ENCODE results near the gene OTUB1. TPM values are rescaled to one million over a fixed set of nuclear protein-coding genes. Genes with fewer than 3 reads are reported as not detected.

The OTUB1 gene
- total RNA-seq, 1 donor: 34.4 TPM

DNA sequence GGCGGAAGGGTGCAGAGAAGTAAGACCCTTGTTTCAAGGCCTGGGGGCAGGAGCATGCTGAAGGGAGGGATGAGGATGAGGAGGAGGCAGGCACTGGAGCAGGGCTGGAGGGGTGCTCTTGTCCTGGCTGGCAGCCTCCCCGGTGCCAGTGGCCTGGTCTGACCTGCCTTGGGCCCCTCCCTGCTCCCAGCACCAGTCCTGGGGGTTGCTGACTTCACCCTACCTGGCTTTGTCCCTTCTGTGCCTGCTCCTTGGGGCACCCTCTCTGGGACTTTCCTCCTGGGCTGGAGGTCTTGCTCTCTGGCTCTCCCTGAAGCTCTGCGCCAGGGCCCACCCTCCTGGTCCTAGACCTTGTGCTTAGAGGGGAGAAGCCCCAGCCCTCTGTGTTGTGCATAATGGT, 44.8 kb downstream of the OTUB1 start:
- no peak overlapping the region for H3K27ac ChIP-seq (ENCODE audit: low read depth, low read length)
- peaks cover 42% of the 10 kb centered on the region for H4K20me1 ChIP-seq (ENCODE audit: insufficient read depth, low read length)
- H3K79me2 ChIP-seq (ENCODE audit: insufficient read depth, low read length): no peaks in the 10 kb centered on the region
- TF ChIP-seq, protein P1, sequence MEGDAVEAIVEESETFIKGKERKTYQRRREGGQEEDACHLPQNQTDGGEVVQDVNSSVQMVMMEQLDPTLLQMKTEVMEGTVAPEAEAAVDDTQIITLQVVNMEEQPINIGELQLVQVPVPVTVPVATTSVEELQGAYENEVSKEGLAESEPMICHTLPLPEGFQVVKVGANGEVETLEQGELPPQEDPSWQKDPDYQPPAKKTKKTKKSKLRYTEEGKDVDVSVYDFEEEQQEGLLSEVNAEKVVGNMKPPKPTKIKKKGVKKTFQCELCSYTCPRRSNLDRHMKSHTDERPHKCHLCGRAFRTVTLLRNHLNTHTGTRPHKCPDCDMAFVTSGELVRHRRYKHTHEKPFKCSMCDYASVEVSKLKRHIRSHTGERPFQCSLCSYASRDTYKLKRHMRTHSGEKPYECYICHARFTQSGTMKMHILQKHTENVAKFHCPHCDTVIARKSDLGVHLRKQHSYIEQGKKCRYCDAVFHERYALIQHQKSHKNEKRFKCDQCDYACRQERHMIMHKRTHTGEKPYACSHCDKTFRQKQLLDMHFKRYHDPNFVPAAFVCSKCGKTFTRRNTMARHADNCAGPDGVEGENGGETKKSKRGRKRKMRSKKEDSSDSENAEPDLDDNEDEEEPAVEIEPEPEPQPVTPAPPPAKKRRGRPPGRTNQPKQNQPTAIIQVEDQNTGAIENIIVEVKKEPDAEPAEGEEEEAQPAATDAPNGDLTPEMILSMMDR (IDR thresholded peaks at IDR 0.05; ENCODE audit: extremely low read depth, low read depth, low read length): no peak
- H2AFZ ChIP-seq (ENCODE audit: low read length): no peak overlapping the region
- H3K4me3 ChIP-seq (ENCODE audit: insufficient read depth, low read length): no peak overlapping the region
- H3K4me1 ChIP-seq (ENCODE audit: insufficient read depth, low read length): no peaks in the 10 kb centered on the region
- no peak overlapping the region for H3K4me2 ChIP-seq (ENCODE audit: insufficient read depth, low read length)
- no peaks in the 10 kb centered on the region for H3K36me3 ChIP-seq (ENCODE audit: insufficient read depth, low read length)
- no peak for DNase-seq (ENCODE audit: insufficient read length, low spot score, missing footprints)
- H3K9me3 ChIP-seq (ENCODE audit: low read depth, low read length): no peaks in the 10 kb centered on the region
- H3K27me3 ChIP-seq (ENCODE audit: insufficient read depth, low read length): peaks cover 21% of the 10 kb centered on the region

DNA sequence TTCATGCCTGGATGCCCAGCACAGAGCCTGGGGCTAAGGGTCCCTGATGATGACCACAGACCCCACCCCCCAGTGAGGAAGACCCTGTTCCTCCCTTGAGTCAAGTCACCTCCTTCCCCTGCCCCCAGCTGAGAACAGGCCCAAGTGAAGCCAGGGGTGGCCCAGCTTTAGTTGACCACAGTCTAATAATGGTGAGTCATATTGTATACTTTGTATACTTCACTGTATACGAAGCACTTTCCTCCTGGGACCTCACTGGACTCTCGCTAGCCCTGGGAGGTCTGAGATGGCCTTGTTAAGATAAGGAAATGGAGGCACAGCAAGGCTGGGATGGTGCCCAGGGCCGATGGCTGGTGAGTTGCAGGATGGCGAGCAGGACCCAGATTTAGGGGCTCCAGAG, 45.8 kb downstream of the OTUB1 start:
- Histone ChIP-seq H3K27ac (ENCODE audit: low read depth, low read length) (no peak overlapping the region), H3K9me3 (ENCODE audit: low read depth, low read length) (no peaks in the 10 kb centered on the region), H3K4me2 (ENCODE audit: insufficient read depth, low read length) (no peak overlapping the region), H3K27me3 (ENCODE audit: insufficient read depth, low read length) (peaks cover 26% of the 10 kb centered on the region), H3K79me2 (ENCODE audit: insufficient read depth, low read length) (no peaks in the 10 kb centered on the region), H2AFZ (ENCODE audit: low read length) (no peak overlapping the region), H4K20me1 (ENCODE audit: insufficient read depth, low read length) (peaks cover 36% of the 10 kb centered on the region), H3K4me1 (ENCODE audit: insufficient read depth, low read length) (no peaks in the 10 kb centered on the region), H3K36me3 (ENCODE audit: insufficient read depth, low read length) (no peaks in the 10 kb centered on the region), H3K4me3 (ENCODE audit: insufficient read depth, low read length) (no peak overlapping the region)
- no peak for DNase-seq (ENCODE audit: insufficient read length, low spot score, missing footprints)
- TF ChIP-seq, protein P1 (IDR thresholded peaks at IDR 0.05; ENCODE audit: extremely low read depth, low read depth, low read length): no peak

DNA sequence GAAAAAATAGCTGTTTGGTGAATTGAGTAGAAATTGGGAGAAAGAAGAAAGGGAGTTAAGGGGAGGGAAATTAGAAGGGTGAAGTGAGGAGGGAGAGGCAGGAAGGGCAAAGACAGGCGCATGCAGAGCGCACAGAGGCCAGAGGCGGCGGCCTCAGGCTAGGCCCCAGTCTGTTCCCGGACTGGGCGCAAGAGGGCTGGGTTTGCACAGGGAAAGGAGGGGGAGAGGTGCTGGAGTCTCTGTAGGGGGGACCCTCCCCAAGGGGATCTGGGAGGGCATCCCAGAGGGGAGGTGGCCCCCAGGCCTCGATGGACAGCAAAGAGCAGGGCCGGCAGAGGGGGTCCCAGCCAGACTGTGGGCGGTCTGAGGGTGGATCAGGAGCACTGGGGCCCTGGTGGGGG, 48.2 kb downstream of the OTUB1 start:
- H3K27me3 ChIP-seq (ENCODE audit: insufficient read depth, low read length): peaks cover 26% of the 10 kb centered on the region
- no peak overlapping the region for H3K27ac ChIP-seq (ENCODE audit: low read depth, low read length)
- H3K36me3 ChIP-seq (ENCODE audit: insufficient read depth, low read length): no peaks in the 10 kb centered on the region
- no peaks in the 10 kb centered on the region for H3K9me3 ChIP-seq (ENCODE audit: low read depth, low read length)
- H3K4me2 ChIP-seq (ENCODE audit: insufficient read depth, low read length): no peak overlapping the region
- H3K4me3 ChIP-seq (ENCODE audit: insufficient read depth, low read length): no peak overlapping the region
- no peak for DNase-seq (ENCODE audit: insufficient read length, low spot score, missing footprints)
- H2AFZ ChIP-seq (ENCODE audit: low read length): no peak overlapping the region
- H4K20me1 ChIP-seq (ENCODE audit: insufficient read depth, low read length): peaks cover 30% of the 10 kb centered on the region
- TF ChIP-seq, protein P1 (IDR thresholded peaks at IDR 0.05; ENCODE audit: extremely low read depth, low read depth, low read length): no peak
- no peaks in the 10 kb centered on the region for H3K4me1 ChIP-seq (ENCODE audit: insufficient read depth, low read length)
- no peaks in the 10 kb centered on the region for H3K79me2 ChIP-seq (ENCODE audit: insufficient read depth, low read length)

DNA sequence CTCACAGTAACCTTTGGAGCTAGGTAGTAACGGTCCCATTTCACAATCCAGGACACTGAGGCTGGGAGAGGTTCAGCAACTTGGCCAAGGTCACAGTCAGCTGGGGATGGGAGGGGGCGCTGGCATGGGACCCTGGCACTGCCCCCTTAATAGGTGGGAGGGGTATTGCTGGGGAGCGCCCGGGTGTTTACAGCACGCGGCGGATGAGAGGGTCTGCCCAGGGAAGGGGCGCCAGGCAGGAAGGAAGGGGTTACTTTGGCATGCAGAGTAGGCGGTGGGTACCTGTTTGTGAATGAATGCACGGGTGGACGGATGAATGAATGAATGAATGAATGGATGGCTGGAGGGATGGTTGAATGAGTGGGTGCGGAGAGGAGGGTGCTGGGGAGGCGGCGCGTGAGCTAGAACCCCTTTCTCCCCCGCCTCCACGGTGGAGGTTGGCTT, 48.9 kb downstream of the OTUB1 start:
- peaks cover 33% of the 10 kb centered on the region for H4K20me1 ChIP-seq (ENCODE audit: insufficient read depth, low read length)
- TF ChIP-seq, protein P1 (IDR thresholded peaks at IDR 0.05; ENCODE audit: extremely low read depth, low read depth, low read length): no peak
- H3K9me3 ChIP-seq (ENCODE audit: low read depth, low read length): no peaks in the 10 kb centered on the region
- no peak overlapping the region for H2AFZ ChIP-seq (ENCODE audit: low read length)
- H3K4me2 ChIP-seq (ENCODE audit: insufficient read depth, low read length): no peak overlapping the region
- no peaks in the 10 kb centered on the region for H3K4me1 ChIP-seq (ENCODE audit: insufficient read depth, low read length)
- H3K36me3 ChIP-seq (ENCODE audit: insufficient read depth, low read length): no peaks in the 10 kb centered on the region
- no peak overlapping the region for H3K4me3 ChIP-seq (ENCODE audit: insufficient read depth, low read length)
- no peaks in the 10 kb centered on the region for H3K79me2 ChIP-seq (ENCODE audit: insufficient read depth, low read length)
- DNase-seq (ENCODE audit: insufficient read length, low spot score, missing footprints): no peak
- no peak overlapping the region for H3K27ac ChIP-seq (ENCODE audit: low read depth, low read length)
- H3K27me3 ChIP-seq (ENCODE audit: insufficient read depth, low read length): peaks cover 26% of the 10 kb centered on the region
